CD4-positive, alpha-beta T cell treated with Interleukin-4 for 1 hour (primary cell): ENCODE measurements around the gene KRTAP5-1.
"Not testable (repeated sequence)": the region's sequence is repeated elsewhere in the genome, so short reads cannot be mapped to it uniquely, and the experiment has no call there.

ENCODE experiments used
- DNase-seq, 2 donors: peaks; one replicate each; pipeline ENCODE4 v3.0.0-alpha.2; 2020 to 2022

The KRTAP5-1 gene

DNA sequence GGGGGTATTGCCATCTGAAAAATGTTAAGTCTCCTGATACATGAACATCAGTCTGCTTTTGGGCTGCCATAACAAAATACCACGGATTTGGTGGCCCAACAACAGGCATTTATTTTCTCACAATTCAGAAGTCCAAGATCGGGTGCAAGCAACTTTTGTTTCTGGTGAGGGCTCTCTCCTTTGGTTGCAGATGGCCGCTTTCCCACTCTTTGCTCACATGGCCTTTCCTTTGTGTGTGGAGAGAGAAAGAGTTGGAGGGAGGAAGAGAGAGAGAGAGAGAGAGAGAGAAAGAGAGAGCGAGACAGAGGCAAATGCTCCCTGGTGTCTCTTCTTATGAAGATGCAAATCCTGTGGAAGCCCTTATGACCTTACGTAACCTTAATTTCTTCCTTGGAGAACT, 15.5 kb upstream of the KRTAP5-1 start:
- DNase-seq = no peak

DNA sequence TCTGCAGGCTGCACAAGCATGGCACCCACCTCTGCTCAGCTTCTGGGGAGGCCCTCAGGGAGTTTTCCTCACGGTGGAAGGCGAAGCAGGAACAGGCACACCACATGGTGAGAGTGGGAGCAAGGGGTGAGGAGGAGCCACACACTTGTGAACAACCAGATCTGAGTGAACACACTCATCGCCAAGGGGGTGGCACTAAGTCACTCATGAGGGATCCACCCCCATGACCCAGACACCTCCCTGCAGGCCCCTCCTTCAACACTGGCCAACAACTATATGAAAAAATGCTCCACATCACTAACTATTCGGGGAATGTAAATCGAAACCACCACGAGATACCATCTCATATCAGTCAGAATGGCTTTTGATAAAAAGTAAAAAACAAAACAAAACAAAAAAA, 13.7 kb upstream of the KRTAP5-1 start:
- peak in 1 of 2 donors; percentile 30 for DNase-seq

- not testable (repeated sequence) for DNase-seq
These were observed 13.3 kb upstream of the KRTAP5-1 start for GRCh38 chr11:1598406-1598805.

DNA sequence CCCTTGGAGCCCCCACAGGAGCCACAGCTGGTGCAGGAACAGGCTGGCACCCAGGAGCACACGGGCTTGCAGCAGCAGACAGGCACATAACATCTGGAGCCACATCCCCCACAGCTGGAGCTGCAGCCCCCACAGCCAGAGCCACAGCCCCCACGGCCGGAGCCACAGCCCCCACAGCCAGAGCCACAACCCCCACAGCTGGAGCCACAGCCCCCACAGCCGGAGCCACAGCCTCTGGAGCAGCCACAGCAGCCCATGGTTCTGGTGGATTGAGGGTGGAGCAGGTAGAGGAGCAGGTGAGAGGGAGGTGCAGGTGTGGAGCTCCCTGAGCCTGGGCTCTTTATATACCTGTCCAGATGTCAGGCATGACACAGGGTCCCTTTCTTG, 12.9 kb upstream of the KRTAP5-1 start, which contains the start of gene KRTAP5-2:
Gene KRTAP5-2, minus strand, starts transcription at position 301 of the 387 bp plus-strand sequence. Its CDS starts 44 bp downstream, at position 257.
- no peak for DNase-seq

DNA sequence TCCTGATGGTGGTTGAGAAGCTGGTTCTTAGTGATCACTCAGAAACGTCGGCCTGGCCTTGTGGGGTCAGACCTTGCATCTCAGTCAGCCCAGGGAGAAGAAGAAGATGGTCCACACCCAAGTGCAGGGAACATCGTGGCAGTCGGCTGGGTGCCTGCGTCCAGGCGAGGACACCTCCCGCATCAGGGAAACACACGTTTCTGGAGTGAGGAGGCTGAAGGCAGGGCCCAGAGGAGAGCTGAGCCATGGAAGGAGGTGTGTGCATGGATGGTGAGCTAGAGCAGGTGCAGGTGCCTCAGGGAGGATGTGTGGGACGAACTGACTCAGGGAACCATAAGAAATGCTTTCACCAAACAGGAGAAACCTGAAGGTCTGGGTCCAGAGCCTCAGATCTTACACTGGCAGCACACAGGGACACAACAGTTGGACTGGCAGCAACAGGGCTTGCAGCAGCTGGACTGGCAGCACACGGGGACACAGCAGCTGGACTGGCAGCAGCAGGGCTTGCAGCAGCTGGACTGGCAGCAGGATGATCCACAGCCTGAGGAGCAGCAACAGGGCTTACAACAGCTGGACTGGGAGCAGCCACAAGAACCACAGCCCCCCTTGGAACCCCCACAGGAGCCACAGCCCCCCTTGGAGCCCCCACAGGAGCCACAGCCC, 12.4 kb upstream of the KRTAP5-1 start:
- no peak for DNase-seq

DNA sequence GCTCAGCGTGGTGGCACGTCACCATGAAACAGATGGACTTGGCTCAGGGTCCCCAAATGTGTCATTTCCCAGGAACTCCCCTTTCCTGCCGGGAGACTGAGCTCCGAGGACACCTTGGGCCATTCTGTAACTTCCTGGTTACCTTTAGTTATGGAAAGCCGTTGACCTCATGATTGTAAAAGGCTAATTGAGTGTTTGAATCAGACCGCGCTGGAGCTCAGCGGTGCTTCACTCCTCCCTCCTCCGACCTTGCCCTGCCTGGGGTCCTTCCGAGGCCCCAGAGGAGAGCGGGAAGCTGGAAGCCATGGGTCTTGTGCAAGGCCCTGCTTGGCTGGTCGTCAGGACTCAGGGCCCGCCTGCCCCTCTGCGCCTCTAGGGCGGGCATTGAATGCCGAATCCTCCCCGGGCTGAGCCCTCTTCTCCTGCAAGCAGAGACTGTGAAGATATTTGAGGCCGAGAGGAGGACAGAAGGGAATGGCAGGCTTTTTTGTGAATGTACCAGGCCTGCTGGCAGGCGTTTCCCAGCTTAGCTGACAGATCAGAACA, 11.6 kb upstream of the KRTAP5-1 start:
- not testable (repeated sequence) for DNase-seq

- not testable (repeated sequence) for DNase-seq
These were observed 11.0 kb upstream of the KRTAP5-1 start for GRCh38 chr11:1595994-1596575.

DNA sequence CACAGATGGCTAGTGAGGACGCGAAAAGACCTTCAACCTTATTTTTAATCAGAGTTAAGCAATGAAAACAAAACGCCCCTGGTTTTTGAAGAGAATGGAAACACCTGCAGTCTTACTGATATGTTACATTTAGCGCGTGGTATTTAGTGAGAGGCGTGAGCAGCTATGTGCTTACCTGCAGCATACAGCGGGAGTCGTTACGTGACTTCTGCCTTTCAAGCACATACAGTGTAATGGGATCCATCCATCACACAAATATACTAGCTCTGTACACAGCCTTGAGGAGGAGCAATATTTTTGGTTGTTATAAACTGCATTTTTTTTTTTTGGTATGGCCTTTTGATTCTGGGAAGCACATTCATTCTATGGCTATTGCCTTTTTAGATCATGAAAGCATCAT, 7.5 kb upstream of the KRTAP5-1 start:
- no peak for DNase-seq

- no peak for DNase-seq
These were observed 4.9 kb upstream of the KRTAP5-1 start for GRCh38 chr11:1589996-1590395.

- peak; percentile 51 to 66 for DNase-seq
These were observed 4.3 kb upstream of the KRTAP5-1 start for GRCh38 chr11:1589191-1589963.

DNA sequence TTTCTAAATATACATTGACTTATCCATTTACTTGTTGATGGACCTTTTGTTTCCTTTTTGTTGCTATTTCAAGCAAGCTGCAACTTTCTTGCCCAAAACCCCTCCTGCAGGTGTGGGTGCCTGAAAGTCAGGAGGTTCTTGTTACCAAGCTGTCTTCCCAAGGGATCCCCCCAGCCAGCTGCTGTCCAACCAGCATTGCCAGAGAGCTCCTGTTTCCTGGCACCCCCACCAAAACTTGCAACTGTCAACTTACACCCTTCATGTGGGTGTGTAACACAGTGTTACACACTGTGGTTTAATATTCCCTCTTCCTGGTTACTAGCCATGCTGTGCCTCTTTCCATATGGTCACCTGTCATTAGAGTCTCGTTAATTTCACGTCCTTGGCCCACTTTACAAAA, 1.6 kb upstream of the KRTAP5-1 start:
- DNase-seq = no peak

DNA sequence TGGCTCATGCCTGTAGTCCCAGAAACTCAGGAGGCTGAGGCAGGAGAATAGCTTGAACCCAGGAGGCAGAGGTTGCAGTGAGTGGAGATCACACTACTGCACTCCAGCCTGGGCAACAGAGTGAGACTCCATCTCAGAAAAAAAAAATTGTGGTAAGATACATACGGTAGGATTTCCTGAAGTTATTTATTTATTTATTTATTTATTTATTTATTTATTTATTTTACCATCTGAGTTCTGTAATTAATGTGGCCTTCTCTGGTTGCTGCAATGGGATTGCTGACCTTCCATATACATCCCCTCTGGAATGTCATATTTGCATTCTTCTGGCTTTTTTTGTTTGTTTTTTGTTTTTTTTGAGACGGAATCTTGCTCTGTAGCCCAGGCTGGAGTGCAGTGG, 2.2 kb downstream of the KRTAP5-1 start:
- DNase-seq = not testable (repeated sequence)

GRCh38 chr11:1581976-1582375, 3.1 kb downstream of the KRTAP5-1 start:
- peak in 1 of 2 donors; percentile 10 for DNase-seq

DNA sequence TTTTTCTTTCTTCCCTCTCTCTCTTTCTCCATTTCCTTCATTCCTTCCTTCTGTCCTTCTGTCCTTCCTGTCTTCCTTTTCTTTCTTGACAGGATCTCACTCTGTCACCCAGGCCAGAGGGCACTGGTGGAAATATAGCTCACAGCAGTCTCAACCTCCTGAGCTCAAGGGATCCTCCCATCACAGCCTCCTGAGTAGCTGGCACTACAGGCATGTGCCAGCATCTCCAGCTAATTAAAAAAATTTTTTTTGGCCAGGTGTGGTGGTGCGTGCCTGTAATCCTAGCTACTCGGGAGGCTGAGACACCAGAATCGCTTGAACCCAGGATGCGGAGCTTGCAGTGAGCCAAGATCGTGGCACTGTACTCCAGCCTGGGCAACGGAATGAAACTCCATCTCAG, 8.3 kb downstream of the KRTAP5-1 start:
- no peak for DNase-seq

- DNase-seq = not testable (repeated sequence)
These were observed 9.3 kb downstream of the KRTAP5-1 start for GRCh38 chr11:1575756-1576155.

GRCh38 chr11:1574933-1575242, 10.2 kb downstream of the KRTAP5-1 start:
- DNase-seq = no peak

- DNase-seq = peak; percentile 70 to 72
These were observed 10.7 kb downstream of the KRTAP5-1 start for GRCh38 chr11:1574238-1574932.

- DNase-seq = no peak
These were observed 11.2 kb downstream of the KRTAP5-1 start for GRCh38 chr11:1573903-1574237.

DNA sequence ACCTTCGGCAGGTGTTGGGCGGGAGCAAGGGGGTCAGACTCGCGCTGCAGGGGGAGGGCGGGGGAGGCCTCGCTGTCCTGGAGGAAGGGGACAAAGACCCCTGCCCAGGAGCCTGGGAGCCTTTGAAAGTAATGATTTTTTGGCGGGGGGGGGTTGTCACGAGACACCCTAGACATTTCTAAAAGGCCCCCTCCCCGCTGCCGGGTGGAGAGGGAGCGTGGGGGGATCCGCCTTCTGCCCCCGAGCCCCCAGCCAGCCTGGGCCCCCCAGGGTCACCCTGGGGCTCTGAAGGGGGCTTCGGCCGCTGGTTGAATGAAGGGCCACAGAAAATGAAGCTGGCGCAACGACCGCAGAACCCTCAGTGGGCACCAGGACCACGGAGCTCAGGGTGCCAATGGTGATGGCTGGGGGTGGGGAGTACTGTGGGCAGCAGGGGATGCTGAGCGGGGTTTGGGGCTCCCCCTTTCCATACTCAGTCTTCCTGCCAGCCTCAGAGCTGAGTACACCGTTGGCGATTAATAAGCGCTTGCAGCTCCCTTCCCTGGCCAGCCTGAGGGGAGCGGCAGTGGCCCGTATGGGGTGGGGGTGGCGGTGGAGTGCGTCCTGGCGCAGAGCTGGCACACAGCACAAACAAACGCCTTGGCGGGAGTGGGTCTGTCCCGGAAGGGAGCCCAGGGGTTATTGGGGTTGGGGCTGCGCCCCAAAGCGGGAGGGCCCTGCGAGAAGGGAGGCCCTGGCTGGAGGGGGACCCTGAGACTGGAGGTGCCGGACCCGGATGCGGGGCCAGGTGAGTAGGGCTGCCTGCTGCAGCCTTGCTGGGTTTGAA, 11.8 kb downstream of the KRTAP5-1 start:
- peak; percentile 48 to 62 for DNase-seq

DNA sequence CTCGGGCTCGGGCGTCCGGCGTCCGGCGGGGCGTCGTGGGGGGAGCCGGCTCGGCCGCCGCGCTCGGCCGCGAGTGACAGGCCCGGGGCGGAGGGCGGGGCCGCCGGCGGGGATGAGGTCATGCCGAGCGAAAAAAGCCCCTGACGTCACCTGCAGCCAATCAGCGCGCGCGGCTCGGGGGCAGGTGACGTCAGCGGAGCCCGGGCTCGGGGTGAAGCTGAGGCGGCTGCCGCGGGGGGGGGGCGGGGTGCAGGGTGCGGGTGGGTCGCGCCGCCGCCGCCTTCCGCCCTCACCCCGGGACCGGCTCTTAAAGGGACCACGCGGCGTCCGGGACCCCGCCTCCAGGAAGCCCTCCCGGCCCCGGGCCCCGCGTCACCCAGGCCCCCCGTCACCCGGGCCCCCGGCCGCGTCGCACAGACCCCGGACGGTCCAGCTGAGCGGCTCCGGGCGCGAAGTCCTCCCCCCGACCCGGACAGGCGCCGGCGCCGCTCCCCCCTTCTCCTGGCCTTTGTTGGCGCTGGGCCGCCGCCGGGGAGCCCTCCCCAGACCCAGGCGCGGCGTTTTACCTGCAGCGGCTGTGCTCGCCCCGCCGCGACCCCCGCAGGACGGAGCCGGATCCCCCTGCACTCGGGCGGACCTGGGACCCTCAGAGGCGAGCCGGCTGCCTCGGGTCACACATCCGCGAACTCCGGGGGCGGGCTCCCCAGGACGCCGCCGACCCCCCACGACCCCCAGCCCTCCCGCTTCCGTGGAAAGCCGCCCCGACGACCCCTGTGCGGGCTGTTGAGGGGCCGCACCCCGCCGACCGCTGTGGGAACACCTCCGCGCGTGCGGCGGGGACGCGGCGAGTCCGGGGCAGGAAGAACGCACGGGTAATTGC, 12.6 kb downstream of the KRTAP5-1 start, which contains the start of gene DUSP8:
Gene DUSP8, minus strand, starts transcription at position 75 of the 880 bp plus-strand sequence. CDS start 6,445 bp downstream, outside the sequence.
- DNase-seq = peak; percentile 94 to 96

- no peak for DNase-seq
These were observed 13.3 kb downstream of the KRTAP5-1 start for GRCh38 chr11:1571760-1572196.
